ENCODE results near the gene ASB7. TPM values are rescaled to one million over a fixed set of nuclear protein-coding genes. Genes with fewer than 3 reads are reported as not detected.
A peak's percentile ranks its signal among the peaks of the same experiment; 100 is the strongest.

The ASB7 gene
- 11.4 and 13.9 TPM in 2 replicates for total RNA-seq (2014; rRNA removed; shearing (Covaris generic))
- polyA plus RNA-seq (2016; fragmentation: Nextera tagmentation; extraction: Ambion mirVana), result 4.1 and 4.6 TPM in 2 replicates
- long read RNA-seq, full-length matches to known transcripts, result 3 of 3 reads
- long read RNA-seq, partial matches to known transcripts, result 0 of 3 reads
- long read RNA-seq, other reads (novel, unspliced or antisense), result 0 of 3 reads

GRCh38 chr15:100602064-100602822 lies at the start of gene ASB7, which contains the start of gene LINS1:
TSS of gene ASB7 (plus strand) at chr15:100602589. CDS start at chr15:100612217, 9,628 bp downstream.
TSS of gene LINS1 (minus strand) at chr15:100602184. CDS start at chr15:100580842, 21,342 bp downstream.
- Mint-ChIP-seq H3K4me3 (no peak within 1 kb of the TSS; the same call in 2 of the 3 replicates), H3K27ac (peak within 1 kb of the TSS; percentile 95), H3K9me3 (no peaks in the 10 kb centered on the region), H3K27me3 (ENCODE audit: insufficient read depth, low read depth, poor library complexity) (peaks cover 4% of the 10 kb centered on the region), H3K36me3 (ENCODE audit: low read depth) (peaks cover 8% of the 10 kb centered on the region; the same call in 1 of the 3 replicates), H3K4me1 (peaks cover 12% of the 10 kb centered on the region)
- peaks cover 13% of the 10 kb centered on the region for H4K20me1 ChIP-seq (replicated peaks; ENCODE audit: insufficient read depth)
- H3K27ac ChIP-seq (ENCODE audit: low read depth), result peak within 1 kb of the TSS; percentile 82; the same call in 1 of the 2 replicates
- H3K4me3 ChIP-seq, result peak within 1 kb of the TSS; percentile 95
- peak within 1 kb of the TSS; percentile 86 for H2AFZ ChIP-seq
- no peaks in the 10 kb centered on the region for H3F3A ChIP-seq (replicated peaks; ENCODE audit: low read depth)
- H3K79me2 ChIP-seq (replicated peaks; ENCODE audit: insufficient read depth), result peaks cover 82% of the 10 kb centered on the region
- ATAC-seq (peak; percentile 95), DNase-seq (ENCODE audit: low spot score) (peak; percentile 100)
- H3K27me3 ChIP-seq (ENCODE audit: insufficient read depth), result no peaks in the 10 kb centered on the region
- no peaks in the 10 kb centered on the region for H3K9me2 ChIP-seq (ENCODE audit: insufficient read depth)
- TF ChIP-seq ZNF114 (CRISPR knock-in tag; IDR thresholded peaks at IDR 0.05) (no peak), POLR2AphosphoS5 (IDR thresholded peaks at IDR 0.05; ENCODE audit: low read depth) (peak; percentile 51), ETS1 (IDR thresholded peaks at IDR 0.05) (peak; percentile 50)
- peaks cover 10% of the 10 kb centered on the region for H3K4me1 ChIP-seq (ENCODE audit: insufficient read depth)
- peak within 1 kb of the TSS; percentile 92 for H3K4me2 ChIP-seq
- H3K36me3 ChIP-seq (ENCODE audit: insufficient read depth), result peaks cover 10% of the 10 kb centered on the region; the same call in 1 of the 2 replicates

GRCh38 chr15:100553468-100553867 lies 48.9 kb upstream of the ASB7 start:
- no peak overlapping the region for H3K4me3 Mint-ChIP-seq
- no peaks in the 10 kb centered on the region for H3K4me1 ChIP-seq (ENCODE audit: insufficient read depth)
- H3K36me3 Mint-ChIP-seq (ENCODE audit: low read depth), result peaks cover 35% of the 10 kb centered on the region; the same call in 2 of the 3 replicates
- no peak for TF ChIP-seq ETS1 (IDR thresholded peaks at IDR 0.05)
- TF ChIP-seq POLR2AphosphoS5 (IDR thresholded peaks at IDR 0.05; ENCODE audit: low read depth), result no peak
- no peak for TF ChIP-seq REST (IDR thresholded peaks at IDR 0.05; ENCODE audit: unreplicated experiment)
- no peak for TF ChIP-seq ZNF462 (CRISPR knock-in tag; IDR thresholded peaks at IDR 0.05)
- no peak for TF ChIP-seq EZH2phosphoT487 (IDR thresholded peaks at IDR 0.05; ENCODE audit: unreplicated experiment)

More at GRCh38 chr15:100553468-100553867, 48.9 kb upstream of the ASB7 start:
- H3K27me3 Mint-ChIP-seq (ENCODE audit: insufficient read depth, low read depth, poor library complexity), result no peaks in the 10 kb centered on the region
- H3K4me1 Mint-ChIP-seq, result 0 out of 3 replicates have a peak, but pooled peaks cover 3% of the 10 kb centered on the region
- H3K79me2 ChIP-seq (replicated peaks; ENCODE audit: insufficient read depth), result no peaks in the 10 kb centered on the region
- H3K27ac ChIP-seq (ENCODE audit: low read depth), result no peak overlapping the region
- no peak for ATAC-seq
- DNase-seq (ENCODE audit: low spot score), result no peak
- H3K36me3 ChIP-seq (ENCODE audit: insufficient read depth), result no peaks in the 10 kb centered on the region; the same call in 1 of the 2 replicates
- H3F3A ChIP-seq (replicated peaks; ENCODE audit: low read depth), result no peaks in the 10 kb centered on the region
- H2AFZ ChIP-seq, result no peak overlapping the region
- H3K4me3 ChIP-seq, result no peak overlapping the region
- H3K27me3 ChIP-seq (ENCODE audit: insufficient read depth), result no peaks in the 10 kb centered on the region
- peaks cover 55% of the 10 kb centered on the region for H3K9me3 Mint-ChIP-seq
- no peak overlapping the region for H3K4me2 ChIP-seq
- no peak overlapping the region for H3K27ac Mint-ChIP-seq
- no peaks in the 10 kb centered on the region for H3K9me2 ChIP-seq (ENCODE audit: insufficient read depth)
- no peaks in the 10 kb centered on the region for H4K20me1 ChIP-seq (replicated peaks; ENCODE audit: insufficient read depth)

Data from GM23338 (cell line).